K562 (cell line): Measurements from ENCODE around the gene SMAD3. TPM values are rescaled to one million over a fixed set of nuclear protein-coding genes. Genes with fewer than 3 reads are reported as not detected.

ENCODE experiments used
- ATAC-seq: fragments of 200-7000 bp; cut with Tn5 transposase; 3 replicates; pipeline ENCODE4 v1.9.1; 2020; ENCODE audit warnings: moderate library complexity
- BruUV-seq: library from RNA; stranded (reverse); fragments of 400-500 nt; replicated peaks from 2 replicates; lab custom pipeline; 2021; lab: Mats Ljungman, UMichigan
- CTCF ChIA-PET: fragments of 300-600 bp; formaldehyde crosslinking; extraction: SDS; loops from one replicate; lab custom pipeline; 2021; ENCODE audit warnings: low intra/inter-chr PET ratio; lab: Yijun Ruan, JAX
- POLR2A ChIA-PET: fragments of 300-600, 350-650 bp; sonication (Branson Sonifier 250); formaldehyde crosslinking; extraction: SDS; loops from one replicate; lab custom pipeline; 2021; ENCODE audit warnings: antibody characterized with exemption, inconsistent platforms; lab: Yijun Ruan, JAX
- DNase-seq, 4 experiments: peaks; one replicate each; pipeline versions ENCODE4 v3.0.0 to v3.0.0-alpha.2; 2011 to 2018; ENCODE audit warnings: low spot score in 3 of 4, mixed read lengths in 3 of 4; ENCODE audit errors: extremely low read depth in 1 of 4
- FAIRE-seq: peaks from 2 replicates; lab custom pipeline; 2011; peaks lifted over from hg19 to GRCh38; lab: Jason Lieb, UNC
- H2AFZ ChIP-seq: 2 replicates; pipeline ENCODE4 v1.6.0; 2011; ENCODE audit warnings: low read depth, low read length, control low read depth, inconsistent platforms
- H3K27ac ChIP-seq: fragments of 200-600 bp; 3 replicates; pipeline ENCODE4 v1.8.0; 2011; ENCODE audit warnings: low read depth, mild to moderate bottlenecking, control low read depth, inconsistent platforms, low read length, moderate library complexity, mixed read lengths; ENCODE audit errors: extremely low read depth
- H3K27me3 ChIP-seq, 2 experiments: fragments of 300-600 bp in 1 of 2; 2 replicates in 1 of 2; 3 replicates in 1 of 2; pipeline versions ENCODE4 v1.6.0 to v1.8.0; 2011; ENCODE audit warnings: inconsistent platforms in 2 of 2, low read length in 2 of 2, mild to moderate bottlenecking in 1 of 2, mixed read lengths in 1 of 2, moderate library complexity in 1 of 2; ENCODE audit not compliant: control insufficient read depth in 2 of 2, insufficient read depth in 2 of 2
- H3K36me3 ChIP-seq: fragments of 300-600 bp; 3 replicates; pipeline ENCODE4 v1.8.0; 2011; ENCODE audit warnings: mild to moderate bottlenecking, low read length, inconsistent platforms; ENCODE audit not compliant: control insufficient read depth, insufficient read depth
- H3K4me1 ChIP-seq, 2 experiments: fragments of 200-600 bp in 1 of 2; replicated peaks in 1 of 2; 2 replicates in 1 of 2; 3 replicates in 1 of 2; pipeline versions ENCODE4 v1.5.1 to v1.8.0; 2011; ENCODE audit warnings: inconsistent platforms in 2 of 2, low read length in 2 of 2, mild to moderate bottlenecking in 1 of 2, mixed read lengths in 1 of 2, moderate library complexity in 1 of 2; ENCODE audit not compliant: control insufficient read depth in 2 of 2, insufficient read depth in 2 of 2
- H3K4me2 ChIP-seq: 2 replicates; pipeline ENCODE4 v1.6.1; 2011; ENCODE audit warnings: low read length, control low read depth, inconsistent platforms, mixed read lengths; ENCODE audit not compliant: insufficient read depth
- H3K4me3 ChIP-seq: fragments of 200-600 bp; sonication (generic), shearing (Covaris generic); 2 replicates; pipeline ENCODE4 v1.5.1; 2016; ENCODE audit warnings: control low read depth, inconsistent platforms
- H3K79me2 ChIP-seq: fragments of 200-600 bp; 3 replicates; pipeline ENCODE4 v1.8.0; 2011; ENCODE audit warnings: low read length, inconsistent platforms; ENCODE audit not compliant: control insufficient read depth, insufficient read depth
- H3K9ac ChIP-seq, 2 experiments: 2 replicates each; pipeline versions ENCODE4 v1.6.0 to v1.6.1; 2011; ENCODE audit warnings: low read depth in 2 of 2, low read length in 2 of 2, control low read depth in 1 of 2, inconsistent platforms in 1 of 2, mild to moderate bottlenecking in 1 of 2, mixed read lengths in 1 of 2; ENCODE audit not compliant: insufficient read depth in 1 of 2
- H3K9me1 ChIP-seq: one replicate; pipeline ENCODE4 v1.6.0; 2011; ENCODE audit warnings: inconsistent platforms, mild to moderate bottlenecking, low read length, moderate library complexity; ENCODE audit not compliant: control insufficient read depth, insufficient read depth
- H3K9me3 ChIP-seq: replicated peaks from 2 replicates; pipeline ENCODE4 v1.5.1; 2011; ENCODE audit warnings: low read depth, low read length, inconsistent platforms; ENCODE audit not compliant: control insufficient read depth, insufficient read depth
- H4K20me1 ChIP-seq: replicated peaks from 2 replicates; pipeline ENCODE4 v1.6.1; 2011; ENCODE audit warnings: low read length, inconsistent platforms, mixed read lengths; ENCODE audit not compliant: control insufficient read depth, insufficient read depth
- CSDE1 ChIP-seq, 2 experiments: fragments of 450-650 bp; IDR thresholded peaks; 2 replicates each; pipeline ENCODE4 v1.6.1; 2016; ENCODE audit warnings: mild to moderate bottlenecking in 1 of 2
- KDM5B ChIP-seq: fragments of 200-600 bp; sonication (generic); IDR thresholded peaks from 2 replicates; pipeline ENCODE4 v1.6.1; 2012; ENCODE audit warnings: low read depth, mild to moderate bottlenecking, moderate library complexity, low read length, control low read depth, inconsistent platforms; ENCODE audit not compliant: insufficient replicate concordance
- KHSRP ChIP-seq: fragments of 450-650 bp; IDR thresholded peaks from 2 replicates; pipeline ENCODE4 v1.6.1; 2017
- NCOA2 ChIP-seq, 2 experiments: fragments of 450-650 bp; IDR thresholded peaks; 2 replicates each; pipeline ENCODE4 v1.6.1; 2018; ENCODE audit warnings: mild to moderate bottlenecking in 2 of 2, moderate library complexity in 1 of 2; ENCODE audit not compliant: partially characterized antibody in 2 of 2
- SNAPC5 ChIP-seq: fragments of 250-450 bp; sonication (Bioruptor Pico); IDR thresholded peaks from 2 replicates; pipeline ENCODE4 v1.8.0; 2021; ENCODE audit warnings: moderate library complexity, mild to moderate bottlenecking, inconsistent platforms
- SUPT5H ChIP-seq: fragments of 450-650 bp; IDR thresholded peaks from 2 replicates; pipeline ENCODE4 v1.6.1; 2016
- ZKSCAN8 ChIP-seq: fragments of 200-800 bp; sonication (Bioruptor generic); IDR thresholded peaks from 2 replicates; pipeline ENCODE4 v1.6.1; 2016; ENCODE audit warnings: missing genetic modification characterization, missing compliant biosample characterization
- ZNF431 ChIP-seq: sonication (generic); formaldehyde crosslinking; IDR thresholded peaks from 2 replicates; pipeline ENCODE4 v1.8.0; 2022; ENCODE audit warnings: mild to moderate bottlenecking, missing genetic modification reagents
- ZNF561 ChIP-seq: fragments of 450-650 bp; formaldehyde crosslinking; conservative IDR thresholded peaks from 2 replicates; pipeline ENCODE4 v1.4.0; 2020; ENCODE audit warnings: mild to moderate bottlenecking, moderate library complexity
- WGBS: fragments of 100-300 bp; shearing (Covaris generic); methylation state at CpG from one replicate; pipeline ENCODE4 v1.1.6; 2016; ENCODE audit warnings: low coverage, mixed read lengths; ENCODE audit not compliant: insufficient coverage; ENCODE audit errors: missing lambda C conversion rate; 5-methylcytosine and 5-hydroxymethylcytosine counted together
- in situ Hi-C: fragments of 300-500 bp; cut with MboI; formaldehyde crosslinking; loops from 4 replicates; pipeline ENCODE4 v1.15.0; 2018; ENCODE audit warnings: inconsistent platforms, mixed read lengths
- intact Hi-C: fragments of 100-400 bp; cut with micrococcal nuclease; formaldehyde crosslinking; loops from 2 replicates; pipeline ENCODE4 v1.14.2; 2022
- polyA plus RNA-seq, 8 experiments: library from polyadenylated mRNA; depleted of rRNA in 4 of 8; stranded (reverse) in 5 of 8; unstranded in 3 of 8; fragments of >200 nt; fragmentation: Nextera tagmentation in 2 of 8; fragmentation: Illumina TruSeq in 1 of 8; extraction: Ambion mirVana in 2 of 8; extraction: Trizol in 1 of 8; gene quantifications; 2 replicates each; pipeline versions ENCODE4 v1.2.1 to v1.2.3, GENCODE V29; 2011 to 2014; ENCODE audit warnings: inconsistent platforms in 1 of 8, missing spikeins in 1 of 8
- total RNA-seq, 7 experiments: library from RNA; depleted of rRNA in 6 of 7; stranded (reverse); fragments of >200 nt in 6 of 7; fragmentation: Illumina TruSeq in 2 of 7; extraction: Trizol in 2 of 7; gene quantifications; 2 replicates each; pipeline versions ENCODE4 v1.2.1 to v1.2.3, GENCODE V29; 2011 to 2021; ENCODE audit warnings: low replicate concordance in 1 of 7

The SMAD3 gene
- total and polyA plus RNA-seq, 9 of the 15 experiments (the other 6 are each of a cell fraction or from before 2014, with no cell fraction given), result 4.3 to 39.2 (median 11.1) TPM

- TF ChIP-seq KDM5B (no peak), ZKSCAN8 (CRISPR knock-in tag) (no peak), CSDE1 (IDR thresholded peaks at IDR 0.05) (no peak), ZNF431 (CRISPR knock-in tag) (no peak)
- TF ChIP-seq, all 486 proteins: peak for 0
Measured at GRCh38 chr15:67171471-67171870, 106.1 kb downstream of the SMAD3 start (continued).

GRCh38 chr15:67172172-67172571, 106.8 kb downstream of the SMAD3 start:
- no peaks in the 10 kb centered on the region for H3K9me1 ChIP-seq
- TF ChIP-seq SUPT5H, result no peak
- TF ChIP-seq NCOA2 (IDR thresholded peaks at IDR 0.05; ENCODE audit: partially characterized antibody in 2 of 2), result no peak
- TF ChIP-seq ZNF561 (CRISPR knock-in tag), result no peak
- no peak for TF ChIP-seq KHSRP
- no peak for TF ChIP-seq SNAPC5 (CRISPR knock-in tag)
- TF ChIP-seq, all 486 proteins: peak for 0
- no peak overlapping the region for H3K9ac ChIP-seq
- in situ Hi-C loops (no loop called here), intact Hi-C loops (loop anchor here (10.0 kb wide), 1 partner anchor 107 kb away; the partner anchor contains the start of gene SMAD3)
- no peak for ATAC-seq
- H3K79me2 ChIP-seq, result no peaks in the 10 kb centered on the region
- 82% methylated on average over 6 of the region's 6 CpGs for WGBS
- peaks cover 25% of the 10 kb centered on the region; the same call in 2 of the 3 replicates for H3K36me3 ChIP-seq
- H2AFZ ChIP-seq, result no peak overlapping the region
- H3K4me3 ChIP-seq, result no peak overlapping the region
- H3K9me3 ChIP-seq, result no peaks in the 10 kb centered on the region
- ChIA-PET POLR2A (no interaction called here), CTCF (no interaction called here)
- no peak for FAIRE-seq
- no peak overlapping the region for H3K4me2 ChIP-seq
- H3K27ac ChIP-seq, result no peak overlapping the region
- BruUV-seq, result no TSS peak
- H3K27me3 ChIP-seq, result no peaks in the 10 kb centered on the region
- no peak for DNase-seq
- 0 out of 5 replicates have a peak, but pooled peaks cover 0 to 3% of the 10 kb centered on the region in 2 experiments for H3K4me1 ChIP-seq
- H4K20me1 ChIP-seq, result 0 out of 2 replicates have a peak, but pooled peaks cover 2% of the 10 kb centered on the region
